GM06990 (cell line): ENCODE data around the gene LMBR1.
"Not testable (repeated sequence)": the region's sequence is repeated elsewhere in the genome, so short reads cannot be mapped to it uniquely, and the experiment has no call there.

Experiments
- DNase-seq: peaks from one replicate; pipeline ENCODE4 v3.0.0-alpha.2; 2011; ENCODE audit not compliant: insufficient read length; ENCODE audit errors: extremely low read depth
- H3K27me3 ChIP-seq: replicated peaks from 2 replicates; pipeline ENCODE4 v1.6.0; 2011; ENCODE audit warnings: low read length; ENCODE audit not compliant: control insufficient read depth, insufficient read depth
- H3K36me3 ChIP-seq: 2 replicates; pipeline ENCODE4 v1.5.1; 2011; ENCODE audit warnings: low read length; ENCODE audit not compliant: control insufficient read depth, insufficient read depth
- H3K4me3 ChIP-seq: replicated peaks from 2 replicates; pipeline ENCODE4 v1.5.1; 2011; ENCODE audit warnings: low read depth, mild to moderate bottlenecking, control low read depth, low read length
- TF ChIP-seq, protein P1 (sequence below): IDR thresholded peaks from 2 replicates; pipeline ENCODE4 v1.5.1; 2011; ENCODE audit warnings: low read length, control low read depth, mild to moderate bottlenecking, inconsistent platforms; ENCODE audit not compliant: insufficient read depth, poor library complexity, severe bottlenecking

LMBR1 gene

GRCh38 chr7:156932006-156932405 lies 39.0 kb upstream of the LMBR1 start:
- DNase-seq = no peak
- TF ChIP-seq, protein P1, sequence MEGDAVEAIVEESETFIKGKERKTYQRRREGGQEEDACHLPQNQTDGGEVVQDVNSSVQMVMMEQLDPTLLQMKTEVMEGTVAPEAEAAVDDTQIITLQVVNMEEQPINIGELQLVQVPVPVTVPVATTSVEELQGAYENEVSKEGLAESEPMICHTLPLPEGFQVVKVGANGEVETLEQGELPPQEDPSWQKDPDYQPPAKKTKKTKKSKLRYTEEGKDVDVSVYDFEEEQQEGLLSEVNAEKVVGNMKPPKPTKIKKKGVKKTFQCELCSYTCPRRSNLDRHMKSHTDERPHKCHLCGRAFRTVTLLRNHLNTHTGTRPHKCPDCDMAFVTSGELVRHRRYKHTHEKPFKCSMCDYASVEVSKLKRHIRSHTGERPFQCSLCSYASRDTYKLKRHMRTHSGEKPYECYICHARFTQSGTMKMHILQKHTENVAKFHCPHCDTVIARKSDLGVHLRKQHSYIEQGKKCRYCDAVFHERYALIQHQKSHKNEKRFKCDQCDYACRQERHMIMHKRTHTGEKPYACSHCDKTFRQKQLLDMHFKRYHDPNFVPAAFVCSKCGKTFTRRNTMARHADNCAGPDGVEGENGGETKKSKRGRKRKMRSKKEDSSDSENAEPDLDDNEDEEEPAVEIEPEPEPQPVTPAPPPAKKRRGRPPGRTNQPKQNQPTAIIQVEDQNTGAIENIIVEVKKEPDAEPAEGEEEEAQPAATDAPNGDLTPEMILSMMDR = no peak
- H3K36me3 ChIP-seq = no peaks in the 10 kb centered on the region
- H3K27me3 ChIP-seq = no peaks in the 10 kb centered on the region; the same call in 1 of the 2 replicates
- H3K4me3 ChIP-seq = no peak overlapping the region

- H3K4me3 ChIP-seq = no peak overlapping the region
- DNase-seq = no peak
- H3K27me3 ChIP-seq = no peaks in the 10 kb centered on the region
- H3K36me3 ChIP-seq = no peaks in the 10 kb centered on the region
- TF ChIP-seq, protein P1 = no peak
Observed at GRCh38 chr7:156929789-156930539, 37.0 kb upstream of the LMBR1 start.

GRCh38 chr7:156928406-156928747 lies 35.4 kb upstream of the LMBR1 start:
- TF ChIP-seq, protein P1 = no peak
- no peaks in the 10 kb centered on the region for H3K27me3 ChIP-seq
- DNase-seq = no peak
- no peak overlapping the region for H3K4me3 ChIP-seq
- no peaks in the 10 kb centered on the region for H3K36me3 ChIP-seq

GRCh38 chr7:156927571-156928405 lies 34.8 kb upstream of the LMBR1 start:
- DNase-seq = no peak
- no peak overlapping the region for H3K4me3 ChIP-seq
- TF ChIP-seq, protein P1 = no peak
- H3K27me3 ChIP-seq = no peaks in the 10 kb centered on the region
- no peaks in the 10 kb centered on the region for H3K36me3 ChIP-seq

- H3K36me3 ChIP-seq, H3K27me3 ChIP-seq, H3K4me3 ChIP-seq, DNase-seq: not testable (repeated sequence)
Observed at GRCh38 chr7:156925821-156926220, 32.8 kb upstream of the LMBR1 start.

- DNase-seq, H3K4me3 ChIP-seq, H3K27me3 ChIP-seq, H3K36me3 ChIP-seq: not testable (repeated sequence)
Observed at GRCh38 chr7:156922304-156922703, 29.3 kb upstream of the LMBR1 start.
